BLaER1 (cell line): ENCODE results near the gene FBXL14.

Experiments
- H3K27ac ChIP-seq: shearing (Covaris generic); formaldehyde crosslinking; 2 replicates; pipeline ENCODE4 v1.8.1; 2022
- H3K27me3 ChIP-seq: shearing (Covaris generic); formaldehyde crosslinking; 2 replicates; pipeline ENCODE4 v1.8.1; 2022
- H3K36me3 ChIP-seq: shearing (Covaris generic); formaldehyde crosslinking; 2 replicates; pipeline ENCODE4 v1.8.1; 2022
- H3K4me1 ChIP-seq: shearing (Covaris generic); formaldehyde crosslinking; 2 replicates; pipeline ENCODE4 v1.8.1; 2022
- H3K4me2 ChIP-seq: shearing (Covaris generic); formaldehyde crosslinking; 2 replicates; pipeline ENCODE4 v1.8.1; 2022
- H3K4me3 ChIP-seq: shearing (Covaris generic); formaldehyde crosslinking; 2 replicates; pipeline ENCODE4 v1.8.1; 2022
- H3K9ac ChIP-seq: shearing (Covaris generic); formaldehyde crosslinking; 2 replicates; pipeline ENCODE4 v1.8.1; 2022
- H3K9me3 ChIP-seq: shearing (Covaris generic); formaldehyde crosslinking; 2 replicates; pipeline ENCODE4 v1.8.1; 2022
- H4K20me1 ChIP-seq: shearing (Covaris generic); formaldehyde crosslinking; 2 replicates; pipeline ENCODE4 v1.8.1; 2022
- Cebpa-rat ChIP-seq: shearing (Covaris generic); IDR thresholded peaks from 2 replicates; pipeline ENCODE4 v1.8.1; 2022

FBXL14 gene

GRCh38 chr12:1553987-1554982, 40.1 kb downstream of the FBXL14 start:
- Histone ChIP-seq H3K4me1 (peaks cover 28% of the 10 kb centered on the region), H3K9ac (peak overlapping the region; percentile 34; the same call in 1 of the 2 replicates), H3K36me3 (no peaks in the 10 kb centered on the region), H3K9me3 (peaks cover 17% of the 10 kb centered on the region), H3K27me3 (no peaks in the 10 kb centered on the region), H3K4me3 (no peak overlapping the region), H3K27ac (peak overlapping the region; percentile 30; the same call in 1 of the 2 replicates), H3K4me2 (peak overlapping the region; percentile 72), H4K20me1 (no peaks in the 10 kb centered on the region)
- no peak for TF ChIP-seq Cebpa-rat

- Histone ChIP-seq H3K4me2 (peak overlapping the region; percentile 72; the same call in 1 of the 2 replicates), H3K27ac (peak overlapping the region; percentile 41; the same call in 1 of the 2 replicates), H3K9ac (no peak overlapping the region), H3K9me3 (peaks cover 19% of the 10 kb centered on the region), H3K36me3 (no peaks in the 10 kb centered on the region), H3K27me3 (no peaks in the 10 kb centered on the region), H3K4me3 (no peak overlapping the region), H3K4me1 (peaks cover 28% of the 10 kb centered on the region), H4K20me1 (no peaks in the 10 kb centered on the region)
- no peak for TF ChIP-seq Cebpa-rat
Observed at GRCh38 chr12:1553536-1553935, 40.8 kb downstream of the FBXL14 start.

GRCh38 chr12:1552911-1553491, 41.4 kb downstream of the FBXL14 start:
- Histone ChIP-seq H4K20me1 (no peaks in the 10 kb centered on the region), H3K4me3 (no peak overlapping the region), H3K4me2 (peak overlapping the region; percentile 72; the same call in 1 of the 2 replicates), H3K27me3 (no peaks in the 10 kb centered on the region), H3K9ac (no peak overlapping the region), H3K9me3 (peaks cover 19% of the 10 kb centered on the region), H3K36me3 (no peaks in the 10 kb centered on the region), H3K27ac (no peak overlapping the region), H3K4me1 (peaks cover 28% of the 10 kb centered on the region)
- TF ChIP-seq Cebpa-rat, result no peak

DNA sequence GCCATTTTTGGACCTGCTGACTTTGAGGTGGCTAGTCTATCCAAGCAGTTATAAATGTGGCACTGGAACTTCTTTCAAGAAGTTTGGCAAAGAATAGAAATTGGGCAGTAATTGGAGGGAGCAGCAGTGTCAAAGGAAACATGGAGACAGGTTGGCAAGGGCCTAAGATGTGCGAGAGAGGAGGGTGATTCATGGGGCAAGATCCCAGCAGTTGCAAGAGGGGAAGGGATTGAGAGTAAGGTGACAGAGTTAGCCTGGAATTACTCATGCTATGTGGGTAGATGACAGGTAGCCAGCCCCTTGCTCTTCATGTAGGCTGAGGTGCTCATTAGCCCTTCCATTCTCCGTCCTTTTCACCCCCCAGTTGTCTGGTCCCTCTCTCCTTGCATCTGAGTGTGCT, 42.2 kb downstream of the FBXL14 start:
- no peak for TF ChIP-seq Cebpa-rat
- no peak overlapping the region for H3K4me3 ChIP-seq
- no peak overlapping the region for H3K27ac ChIP-seq
- H3K4me2 ChIP-seq, result no peak overlapping the region
- no peaks in the 10 kb centered on the region for H3K27me3 ChIP-seq
- H3K9ac ChIP-seq, result no peak overlapping the region
- H3K36me3 ChIP-seq, result no peaks in the 10 kb centered on the region
- peaks cover 28% of the 10 kb centered on the region for H3K4me1 ChIP-seq
- peaks cover 19% of the 10 kb centered on the region for H3K9me3 ChIP-seq
- no peaks in the 10 kb centered on the region for H4K20me1 ChIP-seq

GRCh38 chr12:1551496-1551895, 42.9 kb downstream of the FBXL14 start:
- no peak overlapping the region for H3K9ac ChIP-seq
- H3K4me3 ChIP-seq, result no peak overlapping the region
- no peak overlapping the region for H3K4me2 ChIP-seq
- H3K4me1 ChIP-seq, result peaks cover 28% of the 10 kb centered on the region
- H3K9me3 ChIP-seq, result peaks cover 19% of the 10 kb centered on the region
- no peak overlapping the region for H3K27ac ChIP-seq
- H3K27me3 ChIP-seq, result no peaks in the 10 kb centered on the region
- no peak for TF ChIP-seq Cebpa-rat
- no peaks in the 10 kb centered on the region for H3K36me3 ChIP-seq
- no peaks in the 10 kb centered on the region for H4K20me1 ChIP-seq

DNA sequence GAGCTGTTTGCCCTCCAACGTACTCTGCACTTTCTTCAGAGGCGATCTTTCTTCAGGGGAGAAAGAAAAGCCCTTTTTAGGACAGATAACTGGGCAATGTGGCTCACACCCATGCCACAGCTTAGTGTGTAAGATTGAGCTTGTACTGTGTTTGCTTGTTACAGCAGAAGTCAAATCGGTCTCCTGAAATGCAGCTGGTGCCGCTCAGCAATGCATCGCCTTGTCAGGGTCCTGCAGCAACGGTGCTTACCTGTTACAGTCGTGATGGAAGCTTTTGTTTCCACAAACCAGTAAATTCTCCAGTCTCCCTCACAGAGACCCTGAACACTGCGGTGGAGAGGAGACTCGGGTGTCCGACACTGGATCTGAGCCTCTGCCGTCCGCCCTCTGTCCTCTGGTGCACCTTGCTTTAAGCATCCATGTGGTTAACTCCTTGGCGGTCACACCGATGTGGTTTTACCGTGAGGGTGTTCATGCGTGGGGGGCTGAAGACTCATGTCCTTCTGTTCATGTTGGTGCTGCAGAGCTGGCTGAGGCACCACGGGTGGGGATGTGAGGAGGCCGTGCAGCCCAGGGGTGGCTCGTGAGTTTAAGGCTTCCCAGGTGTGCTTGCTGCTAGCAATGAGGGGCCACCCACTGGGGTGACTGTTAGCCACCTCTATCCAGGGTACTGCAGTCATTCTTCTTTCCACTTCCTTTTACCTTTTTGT, 47.3 kb downstream of the FBXL14 start:
- no peaks in the 10 kb centered on the region for H4K20me1 ChIP-seq
- H3K27me3 ChIP-seq, result no peaks in the 10 kb centered on the region
- no peaks in the 10 kb centered on the region for H3K36me3 ChIP-seq
- peaks cover 19% of the 10 kb centered on the region for H3K9me3 ChIP-seq
- no peak for TF ChIP-seq Cebpa-rat
- no peak overlapping the region for H3K4me3 ChIP-seq
- peaks cover 6% of the 10 kb centered on the region; the same call in 1 of the 2 replicates for H3K4me1 ChIP-seq
- no peak overlapping the region for H3K9ac ChIP-seq
- no peak overlapping the region for H3K27ac ChIP-seq
- H3K4me2 ChIP-seq, result no peak overlapping the region

GRCh38 chr12:1544996-1545700, 49.2 kb downstream of the FBXL14 start:
- Histone ChIP-seq H4K20me1 (no peaks in the 10 kb centered on the region), H3K9me3 (peaks cover 9% of the 10 kb centered on the region), H3K36me3 (no peaks in the 10 kb centered on the region), H3K9ac (no peak overlapping the region), H3K27me3 (no peaks in the 10 kb centered on the region), H3K4me1 (peaks cover 6% of the 10 kb centered on the region; the same call in 1 of the 2 replicates), H3K4me2 (0 out of 2 replicates have a peak overlapping the region, but pooled peaks have one; percentile 11), H3K4me3 (no peak overlapping the region), H3K27ac (no peak overlapping the region)
- TF ChIP-seq Cebpa-rat, result no peak

DNA sequence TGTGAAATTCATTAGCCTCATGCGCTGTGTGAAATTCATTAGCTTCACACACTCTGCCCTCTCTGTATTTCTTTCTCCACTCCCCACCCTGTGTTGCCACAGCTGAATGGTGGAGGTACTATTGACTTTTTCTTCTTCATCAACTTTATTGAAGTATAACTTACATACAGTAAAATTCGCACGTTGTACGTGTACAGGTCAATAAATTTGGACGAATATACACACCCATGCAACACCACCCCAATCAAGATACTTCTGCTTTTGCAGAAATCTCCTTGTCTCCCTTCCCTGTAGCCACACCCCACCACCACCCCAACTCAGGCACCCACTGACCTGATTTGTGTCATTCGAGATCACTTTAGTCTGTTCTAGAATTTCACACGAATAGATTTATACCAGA, 51.8 kb downstream of the FBXL14 start:
- H3K4me1 ChIP-seq, result peaks cover 6% of the 10 kb centered on the region; the same call in 1 of the 2 replicates
- H4K20me1 ChIP-seq, result no peaks in the 10 kb centered on the region
- H3K9me3 ChIP-seq, result no peaks in the 10 kb centered on the region
- H3K4me3 ChIP-seq, result no peak overlapping the region
- no peak for TF ChIP-seq Cebpa-rat
- no peak overlapping the region for H3K27ac ChIP-seq
- H3K27me3 ChIP-seq, result no peaks in the 10 kb centered on the region
- H3K4me2 ChIP-seq, result no peak overlapping the region
- H3K9ac ChIP-seq, result no peak overlapping the region
- H3K36me3 ChIP-seq, result no peaks in the 10 kb centered on the region

- H3K4me2 ChIP-seq, result no peak overlapping the region
Observed at GRCh38 chr12:1540690-1541089, 53.7 kb downstream of the FBXL14 start.

More at GRCh38 chr12:1540690-1541089, 53.7 kb downstream of the FBXL14 start:
- no peak for TF ChIP-seq Cebpa-rat
- Histone ChIP-seq H4K20me1 (no peaks in the 10 kb centered on the region), H3K9me3 (no peaks in the 10 kb centered on the region), H3K4me1 (peaks cover 8% of the 10 kb centered on the region), H3K9ac (no peak overlapping the region), H3K27ac (no peak overlapping the region), H3K27me3 (no peaks in the 10 kb centered on the region), H3K36me3 (no peaks in the 10 kb centered on the region), H3K4me3 (no peak overlapping the region)
